Duodenal mucosa (tissue), 2 donors: ENCODE results near the gene NFU1.

Experiments
- H3K27ac ChIP-seq: one replicate; pipeline ENCODE4 v1.7.0; 2013; ENCODE audit warnings: low read depth, low read length
- H3K27me3 ChIP-seq, 2 donors: one replicate each; pipeline ENCODE4 v1.7.0; 2013; ENCODE audit warnings: low read length in 2 of 2, control low read depth in 1 of 2; ENCODE audit not compliant: insufficient read depth in 2 of 2, control insufficient read depth in 1 of 2
- H3K36me3 ChIP-seq, 2 donors: one replicate each; pipeline ENCODE4 v1.7.0; 2013; ENCODE audit warnings: low read length in 2 of 2, control low read depth in 1 of 2; ENCODE audit not compliant: insufficient read depth in 2 of 2, control insufficient read depth in 1 of 2
- H3K4me1 ChIP-seq, 2 donors: one replicate each; pipeline ENCODE4 v1.7.0; 2013; ENCODE audit warnings: low read length in 2 of 2, control low read depth in 1 of 2; ENCODE audit not compliant: insufficient read depth in 2 of 2, control insufficient read depth in 1 of 2
- H3K4me3 ChIP-seq, 2 donors: one replicate each; pipeline ENCODE4 v1.7.0; 2013; ENCODE audit warnings: low read length in 2 of 2, low read depth in 1 of 2
- H3K9ac ChIP-seq, 2 donors: one replicate each; pipeline ENCODE4 v1.7.0; 2013; ENCODE audit warnings: low read length in 2 of 2, low read depth in 1 of 2
- H3K9me3 ChIP-seq, 2 donors: one replicate each; pipeline ENCODE4 v1.7.0; 2013; ENCODE audit warnings: low read length in 2 of 2, control low read depth in 1 of 2; ENCODE audit not compliant: control insufficient read depth in 1 of 2

NFU1 gene

DNA sequence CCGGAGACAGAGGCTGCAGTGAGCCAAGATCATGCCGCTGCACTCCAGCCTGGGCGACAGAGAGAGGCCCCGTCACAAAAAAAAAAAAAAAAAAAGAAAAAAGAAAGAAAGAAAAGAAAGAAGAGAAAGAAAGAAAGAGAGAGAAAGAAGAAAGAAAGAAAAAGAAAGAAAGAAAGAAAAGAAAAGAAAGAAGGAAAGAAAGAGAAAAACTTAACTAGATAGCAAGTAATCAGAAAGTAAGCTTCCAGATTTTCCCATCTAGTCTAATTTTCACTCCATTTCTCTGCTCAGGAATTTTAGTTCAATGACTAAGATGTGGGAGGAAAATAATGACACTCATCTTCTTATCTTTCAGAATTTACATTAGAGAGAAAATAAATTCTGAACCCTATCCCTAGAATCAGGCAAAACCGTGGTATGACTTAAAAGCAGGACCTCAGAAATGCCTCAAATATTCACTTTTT lies 52.6 kb downstream of the NFU1 start:
- Histone ChIP-seq H3K27ac (no peak overlapping the region), H3K9ac (no peak overlapping the region), H3K36me3 (no peaks in the 10 kb centered on the region), H3K27me3 (no peaks in the 10 kb centered on the region), H3K9me3 (no peaks in the 10 kb centered on the region), H3K4me1 (peaks cover 31 to 33% of the 10 kb centered on the region in 2 donors), H3K4me3 (no peak overlapping the region)

DNA sequence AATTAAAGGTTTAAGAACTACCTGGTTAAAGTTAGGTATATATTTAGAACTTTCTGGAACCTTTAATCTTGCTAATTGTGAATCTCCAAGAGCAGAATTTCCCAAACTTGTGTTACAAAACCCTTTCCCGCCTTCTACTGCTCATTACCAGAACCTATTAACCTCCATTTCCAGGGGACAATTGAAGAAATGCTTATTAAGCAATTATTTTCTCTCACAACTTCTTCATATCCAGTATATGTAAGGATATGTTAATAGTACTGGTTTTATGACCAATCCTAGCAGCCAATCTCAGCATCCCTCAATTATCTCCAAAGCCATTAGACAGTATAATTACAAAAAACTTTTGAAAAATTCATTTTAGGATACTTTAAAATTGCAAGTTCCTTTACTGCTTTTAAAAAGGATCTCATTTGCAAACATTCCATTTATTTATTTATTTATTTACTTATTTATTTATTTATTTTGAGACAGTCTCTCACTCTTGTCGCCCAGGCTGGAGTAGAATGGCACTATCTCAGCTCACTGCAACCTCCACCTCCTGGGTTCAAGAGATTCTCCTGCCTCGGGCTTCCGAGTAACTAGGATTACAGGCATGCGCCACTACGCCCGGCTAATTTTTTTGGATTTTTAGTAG lies 53.9 kb downstream of the NFU1 start:
- Histone ChIP-seq H3K27ac (no peak overlapping the region), H3K4me3 (peak overlapping the region in 1 of 2 donors; percentile 42), H3K4me1 (peaks cover 31 to 33% of the 10 kb centered on the region in 2 donors), H3K27me3 (no peaks in the 10 kb centered on the region), H3K36me3 (no peaks in the 10 kb centered on the region), H3K9me3 (no peaks in the 10 kb centered on the region), H3K9ac (peak overlapping the region in 1 of 2 donors; percentile 6)

DNA sequence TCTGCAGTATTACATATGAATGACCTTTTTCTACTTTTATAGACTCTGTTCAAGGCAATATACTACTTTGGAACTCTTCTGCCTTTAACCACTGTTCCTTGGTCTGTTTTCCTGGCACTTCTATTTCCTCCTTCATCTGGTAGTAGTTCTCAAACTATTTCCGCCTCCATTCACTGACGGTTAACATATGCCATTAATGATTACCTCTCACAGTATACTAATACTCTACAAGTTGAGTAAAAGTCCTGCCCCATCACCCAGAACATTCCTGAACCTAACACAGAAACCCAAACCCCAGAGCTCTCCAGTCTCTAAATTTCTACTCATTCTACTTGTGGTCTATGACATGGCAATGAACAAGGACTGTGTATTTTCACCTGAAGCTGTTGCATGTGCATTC lies 54.7 kb downstream of the NFU1 start:
- peaks cover 26 to 27% of the 10 kb centered on the region in 2 donors for H3K4me1 ChIP-seq
- no peaks in the 10 kb centered on the region for H3K9me3 ChIP-seq
- H3K27ac ChIP-seq = no peak overlapping the region
- H3K36me3 ChIP-seq = no peaks in the 10 kb centered on the region
- H3K4me3 ChIP-seq = peak overlapping the region in 1 of 2 donors; percentile 42
- peak overlapping the region in 1 of 2 donors; percentile 17 for H3K9ac ChIP-seq
- H3K27me3 ChIP-seq = no peaks in the 10 kb centered on the region

DNA sequence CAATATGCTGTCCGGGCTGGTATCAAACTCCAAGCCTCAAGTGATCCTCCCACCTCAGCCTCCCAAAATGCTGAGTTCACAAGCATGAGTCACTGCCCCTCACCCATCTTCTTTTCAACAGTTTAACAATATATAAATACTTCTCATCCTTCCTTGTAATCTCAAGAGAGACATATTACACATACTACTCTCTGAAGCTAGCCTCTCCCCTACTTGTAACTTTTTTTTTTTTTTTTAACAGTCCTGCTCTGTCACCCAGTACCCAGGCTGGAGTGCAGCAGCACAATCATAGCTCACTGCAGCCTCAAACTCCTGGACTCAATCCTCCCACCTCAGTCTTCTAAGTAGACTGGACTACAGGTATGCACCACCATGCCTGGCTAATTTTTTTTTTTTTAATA lies 55.9 kb downstream of the NFU1 start:
- H3K9me3 ChIP-seq = no peaks in the 10 kb centered on the region
- H3K4me1 ChIP-seq = peaks cover 25% of the 10 kb centered on the region in 2 donors
- no peaks in the 10 kb centered on the region for H3K27me3 ChIP-seq
- no peak overlapping the region for H3K27ac ChIP-seq
- H3K36me3 ChIP-seq = no peaks in the 10 kb centered on the region
- H3K9ac ChIP-seq = no peak overlapping the region
- no peak overlapping the region for H3K4me3 ChIP-seq

DNA sequence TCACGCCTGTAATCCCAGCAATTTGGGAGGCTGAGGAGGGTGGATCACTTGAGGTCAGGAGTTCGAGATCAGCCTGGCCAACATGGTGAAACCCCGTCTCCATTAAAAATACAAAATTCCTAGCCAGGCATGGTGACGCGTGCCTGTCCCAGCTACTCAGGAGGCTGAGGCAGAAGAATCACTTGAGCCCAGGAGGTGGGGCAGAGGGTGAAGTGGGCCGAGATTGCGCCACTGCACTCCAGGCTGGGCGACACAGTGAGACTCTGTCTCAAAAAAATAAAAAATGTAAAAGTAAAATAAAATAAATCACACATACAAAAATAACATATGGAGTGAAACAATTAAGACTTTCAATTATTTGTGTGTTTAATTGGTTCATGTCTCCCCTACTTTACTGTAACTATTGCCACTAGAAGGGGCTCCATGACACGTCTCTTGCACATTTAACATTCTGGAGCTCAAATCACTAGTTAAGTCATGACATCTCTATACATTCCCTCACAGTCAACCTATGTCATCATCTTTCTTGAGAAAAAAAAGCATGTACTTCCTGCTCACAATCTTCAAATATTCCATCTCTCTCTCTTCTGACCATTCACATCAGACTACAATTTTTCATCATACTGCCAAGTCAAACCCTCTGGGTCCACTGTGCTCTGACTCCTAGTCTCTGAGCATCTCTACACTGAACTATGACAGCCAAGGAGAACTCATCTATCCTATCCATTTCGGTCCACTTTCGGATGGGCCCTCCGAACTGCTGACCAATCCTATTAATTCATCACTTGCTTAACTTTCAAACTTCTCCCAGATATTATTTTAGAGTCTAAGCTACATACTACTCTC lies 56.9 kb downstream of the NFU1 start:
- Histone ChIP-seq H3K9ac (no peak overlapping the region), H3K27ac (no peak overlapping the region), H3K36me3 (no peaks in the 10 kb centered on the region), H3K4me1 (peaks cover 21 to 28% of the 10 kb centered on the region in 2 donors), H3K4me3 (no peak overlapping the region), H3K27me3 (no peaks in the 10 kb centered on the region), H3K9me3 (no peaks in the 10 kb centered on the region)

DNA sequence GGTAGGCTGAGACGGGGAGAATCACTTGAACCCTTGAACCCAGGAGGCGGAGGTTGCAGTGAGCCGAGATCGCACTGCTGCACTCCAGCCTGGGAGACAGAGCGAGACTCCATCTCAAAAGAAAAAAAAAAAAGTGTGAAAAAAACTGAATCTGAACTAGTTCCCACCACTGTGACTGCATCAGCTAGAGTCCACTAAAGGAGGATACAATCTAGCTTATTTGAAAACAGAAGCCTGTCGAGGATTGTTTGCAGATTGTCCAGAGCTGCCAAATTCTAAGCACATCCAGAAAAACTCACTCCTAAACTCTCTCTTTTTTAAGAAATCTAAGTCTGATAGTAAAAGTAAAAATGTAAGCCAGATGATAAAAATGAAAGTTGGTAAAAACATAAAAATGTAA lies 60.8 kb downstream of the NFU1 start:
- Histone ChIP-seq H3K9ac (no peak overlapping the region), H3K27me3 (no peaks in the 10 kb centered on the region), H3K9me3 (no peaks in the 10 kb centered on the region), H3K4me1 (peaks cover 5 to 13% of the 10 kb centered on the region in 2 donors), H3K4me3 (no peak overlapping the region), H3K27ac (no peak overlapping the region), H3K36me3 (peaks cover 7 to 14% of the 10 kb centered on the region in 2 donors)

DNA sequence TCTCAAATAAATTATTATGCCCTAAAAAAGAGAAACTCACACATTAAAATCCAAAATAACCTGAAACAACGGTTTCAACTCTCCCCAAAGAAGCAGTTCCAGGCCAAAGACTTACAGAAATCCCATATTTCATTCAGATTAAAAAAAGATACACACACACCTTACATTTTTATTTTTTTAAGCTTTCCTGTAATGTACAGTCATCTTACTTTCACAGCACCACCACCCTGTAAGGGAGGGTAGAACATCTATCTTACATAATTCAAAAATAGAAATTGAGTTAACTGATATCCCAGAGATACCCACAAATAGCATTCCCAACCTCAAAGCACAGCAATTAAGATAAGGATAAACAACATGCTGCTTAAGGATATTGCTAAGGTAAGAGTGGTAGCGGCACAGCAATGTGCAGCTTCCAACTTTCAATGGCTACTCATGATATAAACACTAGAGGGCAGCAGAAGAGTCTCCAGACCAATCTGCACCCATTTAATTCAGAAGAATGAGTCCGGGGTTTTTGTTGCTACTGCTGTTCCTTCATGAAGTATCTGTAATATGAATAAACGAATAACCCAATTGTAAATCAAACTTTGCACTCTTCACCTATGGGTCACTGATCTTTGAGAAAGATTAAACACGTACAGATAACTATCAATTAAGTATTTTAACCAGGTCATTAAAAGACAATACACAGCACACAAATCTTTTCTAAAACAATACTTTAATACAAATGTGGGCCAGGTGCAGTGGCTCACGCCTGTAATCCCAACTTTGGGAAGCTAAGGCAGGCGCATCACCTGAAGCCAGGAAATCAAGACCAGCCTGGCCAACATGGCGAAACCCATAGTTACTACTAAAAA lies 61.5 kb downstream of the NFU1 start:
- Histone ChIP-seq H3K9ac (no peak overlapping the region), H3K27me3 (no peaks in the 10 kb centered on the region), H3K36me3 (peaks cover 8 to 19% of the 10 kb centered on the region in 2 donors), H3K4me1 (peaks cover 5 to 13% of the 10 kb centered on the region in 2 donors), H3K4me3 (no peak overlapping the region), H3K9me3 (no peaks in the 10 kb centered on the region), H3K27ac (no peak overlapping the region)

DNA sequence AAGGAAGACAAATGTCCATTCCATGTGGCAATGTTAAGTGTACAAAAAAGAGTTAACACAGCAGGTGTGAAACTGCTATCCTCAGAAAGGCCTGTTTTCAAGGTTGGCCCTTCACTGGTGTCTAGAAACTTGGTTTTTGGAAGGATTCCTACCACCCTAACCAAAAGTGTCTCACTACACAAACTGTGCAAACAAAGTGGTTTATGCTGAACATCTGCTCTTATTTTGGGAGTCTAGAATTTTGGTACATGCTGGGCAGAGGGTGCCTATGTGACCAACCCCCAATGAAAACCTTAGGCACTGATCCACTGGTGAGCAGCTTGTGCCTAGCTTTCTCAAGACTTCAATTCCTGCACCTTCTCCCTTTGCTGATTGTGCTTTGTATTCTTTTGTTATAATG lies 64.5 kb downstream of the NFU1 start:
- no peak overlapping the region for H3K4me3 ChIP-seq
- no peaks in the 10 kb centered on the region for H3K27me3 ChIP-seq
- H3K4me1 ChIP-seq = peaks cover 5 to 8% of the 10 kb centered on the region in 2 donors
- no peak overlapping the region for H3K9ac ChIP-seq
- H3K9me3 ChIP-seq = no peaks in the 10 kb centered on the region
- no peak overlapping the region for H3K27ac ChIP-seq
- peaks cover 26 to 47% of the 10 kb centered on the region in 2 donors for H3K36me3 ChIP-seq

DNA sequence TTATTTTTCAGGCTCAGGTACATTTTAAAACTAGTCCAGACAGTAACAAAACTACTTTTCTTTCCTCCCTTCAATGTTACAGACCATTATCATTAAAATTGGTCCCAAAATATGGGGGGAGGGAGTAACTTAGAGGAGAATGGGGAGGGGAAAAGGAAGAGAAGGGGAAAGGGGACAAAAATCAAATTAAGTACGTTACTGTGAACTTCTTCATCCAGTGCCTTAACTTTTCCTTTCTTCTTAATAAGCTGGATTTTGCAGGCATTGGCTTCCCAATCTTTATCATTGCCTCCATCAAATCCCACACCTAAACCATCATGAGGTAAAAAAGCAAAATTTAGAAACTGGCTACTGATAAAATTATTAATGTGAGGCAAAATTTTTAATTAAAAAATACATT lies 67.4 kb downstream of the NFU1 start:
- no peaks in the 10 kb centered on the region for H3K9me3 ChIP-seq
- no peaks in the 10 kb centered on the region for H3K27me3 ChIP-seq
- H3K9ac ChIP-seq = no peak overlapping the region
- no peak overlapping the region for H3K27ac ChIP-seq
- H3K36me3 ChIP-seq = peaks cover 29 to 64% of the 10 kb centered on the region in 2 donors
- H3K4me3 ChIP-seq = no peak overlapping the region
- no peaks in the 10 kb centered on the region for H3K4me1 ChIP-seq
